H9 (cell line): ENCODE measurements around the gene BTBD17. TPM values are rescaled to one million over a fixed set of nuclear protein-coding genes. Genes with fewer than 3 reads are reported as not detected.

Experiments
- DNase-seq: peaks from one replicate; pipeline ENCODE4 v3.0.0-alpha.2; 2017
- H2AFZ ChIP-seq: one replicate; pipeline ENCODE4 v1.6.1; 2013; ENCODE audit warnings: mild to moderate bottlenecking, low read length, control low read depth, moderate library complexity
- H2AK5ac ChIP-seq: 2 replicates; pipeline ENCODE4 v1.6.1; 2013; ENCODE audit warnings: low read length, control low read depth, mixed read lengths; ENCODE audit not compliant: insufficient read length
- H2BK120ac ChIP-seq: one replicate; pipeline ENCODE4 v1.6.1; 2013; ENCODE audit warnings: low read depth, mild to moderate bottlenecking, low read length, control low read depth, inconsistent platforms; ENCODE audit not compliant: poor library complexity, severe bottlenecking
- H2BK12ac ChIP-seq: 2 replicates; pipeline ENCODE4 v1.6.1; 2013; ENCODE audit warnings: low read length, control low read depth, mixed read lengths, low read depth; ENCODE audit not compliant: insufficient read length
- H2BK15ac ChIP-seq: 2 replicates; pipeline ENCODE4 v1.6.1; 2013; ENCODE audit warnings: low read depth, low read length, control low read depth
- H2BK20ac ChIP-seq: one replicate; pipeline ENCODE4 v1.6.1; 2013; ENCODE audit warnings: low read depth, mild to moderate bottlenecking, low read length, control low read depth, inconsistent platforms; ENCODE audit not compliant: poor library complexity, severe bottlenecking
- H2BK5ac ChIP-seq: 2 replicates; pipeline ENCODE4 v1.6.1; 2013; ENCODE audit warnings: low read length, control low read depth, mixed read lengths; ENCODE audit not compliant: insufficient read length
- H3K14ac ChIP-seq: 2 replicates; pipeline ENCODE4 v1.6.1; 2013; ENCODE audit warnings: low read length, control low read depth; ENCODE audit not compliant: insufficient read depth
- H3K18ac ChIP-seq: 2 replicates; pipeline ENCODE4 v1.6.1; 2013; ENCODE audit warnings: low read depth, mild to moderate bottlenecking, mixed read lengths, low read length, control low read depth; ENCODE audit not compliant: insufficient read length
- H3K23ac ChIP-seq: 2 replicates; pipeline ENCODE4 v1.6.1; 2013; ENCODE audit warnings: low read length, control low read depth, mixed read lengths, low read depth; ENCODE audit not compliant: insufficient read length
- H3K23me2 ChIP-seq: 2 replicates; pipeline ENCODE4 v1.6.1; 2013; ENCODE audit warnings: low read depth, mild to moderate bottlenecking, mixed read lengths, low read length, control low read depth; ENCODE audit not compliant: insufficient read length, poor library complexity, severe bottlenecking
- H3K27ac ChIP-seq: 2 replicates; pipeline ENCODE4 v1.5.1; 2013; ENCODE audit warnings: low read length, control low read depth, mixed read lengths, low read depth; ENCODE audit not compliant: insufficient read length
- H3K27me3 ChIP-seq: 2 replicates; pipeline ENCODE4 v1.6.1; 2013; ENCODE audit warnings: low read length, control low read depth, inconsistent platforms; ENCODE audit not compliant: insufficient read depth
- H3K4ac ChIP-seq: 2 replicates; pipeline ENCODE4 v1.6.1; 2013; ENCODE audit warnings: low read depth, mild to moderate bottlenecking, control low read depth, inconsistent platforms, low read length, moderate library complexity
- H3K4me1 ChIP-seq: 2 replicates; pipeline ENCODE4 v1.6.1; 2013; ENCODE audit warnings: low read length, control low read depth, inconsistent platforms; ENCODE audit not compliant: insufficient read depth
- H3K4me2 ChIP-seq: 2 replicates; pipeline ENCODE4 v1.6.1; 2013; ENCODE audit warnings: low read length, control low read depth, mixed read lengths; ENCODE audit not compliant: insufficient read length, insufficient read depth
- H3K56ac ChIP-seq: 2 replicates; pipeline ENCODE4 v1.6.1; 2013; ENCODE audit warnings: low read depth, mild to moderate bottlenecking, mixed read lengths, low read length, control low read depth; ENCODE audit not compliant: insufficient read length
- H3K79me1 ChIP-seq: 2 replicates; pipeline ENCODE4 v1.6.1; 2013; ENCODE audit warnings: low read depth, mild to moderate bottlenecking, moderate library complexity, low read length, control low read depth, inconsistent platforms; ENCODE audit not compliant: insufficient read depth, poor library complexity, severe bottlenecking
- H3K79me2 ChIP-seq: 2 replicates; pipeline ENCODE4 v1.6.1; 2013; ENCODE audit warnings: low read length, control low read depth, inconsistent platforms; ENCODE audit not compliant: insufficient read depth
- H3K9ac ChIP-seq: 2 replicates; pipeline ENCODE4 v1.6.1; 2013; ENCODE audit warnings: low read length, control low read depth, mixed read lengths; ENCODE audit not compliant: insufficient read length; ENCODE audit errors: extremely low read depth
- H3K9me3 ChIP-seq: one replicate; pipeline ENCODE4 v1.6.1; 2013; ENCODE audit warnings: low read depth, low read length, inconsistent platforms; ENCODE audit not compliant: control insufficient read depth
- H3T11ph ChIP-seq: one replicate; pipeline ENCODE4 v1.6.1; 2013; ENCODE audit warnings: mild to moderate bottlenecking, low read length, control low read depth, inconsistent platforms
- H4K20me1 ChIP-seq: one replicate; pipeline ENCODE4 v1.6.1; 2013; ENCODE audit not compliant: control insufficient read depth, insufficient read length, insufficient read depth
- H4K5ac ChIP-seq: 2 replicates; pipeline ENCODE4 v1.6.1; 2013; ENCODE audit warnings: low read depth, mild to moderate bottlenecking, mixed read lengths, low read length, control low read depth; ENCODE audit not compliant: insufficient read length
- H4K8ac ChIP-seq: replicated peaks from 2 replicates; pipeline ENCODE4 v1.6.1; 2013; ENCODE audit warnings: low read length, control low read depth, mixed read lengths, low read depth; ENCODE audit not compliant: insufficient read length
- H4K91ac ChIP-seq: 2 replicates; pipeline ENCODE4 v1.6.1; 2013; ENCODE audit warnings: low read depth, mild to moderate bottlenecking, moderate library complexity, mixed read lengths, low read length, control low read depth; ENCODE audit not compliant: insufficient read length
- H3K27ac Mint-ChIP-seq, 3 experiments: 2 replicates in 2 of 3; 3 replicates in 1 of 3; pipeline ENCODE4 v1.8.0; 2020 to 2021; ENCODE audit warnings: mixed read lengths in 3 of 3, mild to moderate bottlenecking in 1 of 3, moderate library complexity in 1 of 3
- H3K27me3 Mint-ChIP-seq: 2 replicates; pipeline ENCODE4 v1.8.0; 2021; ENCODE audit warnings: low read depth, mild to moderate bottlenecking, moderate library complexity, mixed read lengths
- H3K36me3 Mint-ChIP-seq, 3 experiments: 2 replicates in 2 of 3; 3 replicates in 1 of 3; pipeline ENCODE4 v1.8.0; 2020 to 2021; ENCODE audit warnings: low read depth in 3 of 3, mixed read lengths in 3 of 3; ENCODE audit not compliant: insufficient read depth in 1 of 3
- H3K4me1 Mint-ChIP-seq, 2 experiments: 2 replicates each; pipeline ENCODE4 v1.8.0; 2020; ENCODE audit warnings: mixed read lengths in 2 of 2
- H3K4me3 Mint-ChIP-seq, 2 experiments: 2 replicates in 1 of 2; 3 replicates in 1 of 2; pipeline ENCODE4 v1.8.0; 2020 to 2021; ENCODE audit warnings: mild to moderate bottlenecking in 2 of 2, mixed read lengths in 2 of 2, moderate library complexity in 1 of 2
- H3K9me3 Mint-ChIP-seq, 2 experiments: 2 replicates in 1 of 2; 3 replicates in 1 of 2; pipeline ENCODE4 v1.8.0; 2020; ENCODE audit warnings: mild to moderate bottlenecking in 2 of 2, mixed read lengths in 2 of 2, moderate library complexity in 1 of 2
- CTCF ChIP-seq: fragments of 200-600 bp; sonication (generic); conservative IDR thresholded peaks from 3 replicates; pipeline ENCODE4 v1.8.0; 2021; ENCODE audit warnings: antibody characterized with exemption, mild to moderate bottlenecking
- WGBS: extraction: QIAGEN DNeasy Blood & Tissue Kit; methylation state at CpG from one replicate; pipeline ENCODE4 v1.1.7; 2013; ENCODE audit warnings: missing lambda C conversion rate, low lambda C conversion rate, mixed read lengths; ENCODE audit not compliant: insufficient read length; ENCODE audit errors: extremely low coverage; 5-methylcytosine and 5-hydroxymethylcytosine counted together
- total RNA-seq: library from RNA; stranded (reverse); gene quantifications from 2 replicates; pipeline ENCODE4 v1.2.1, GENCODE V29; 2021

Gene BTBD17
- total RNA-seq, 1 experiment from 2014 or later: 0.33 TPM

- no peak for DNase-seq
- Histone ChIP-seq H3K18ac (no peak overlapping the region), H2BK5ac (no peak overlapping the region), H3K4ac (no peak overlapping the region), H2BK12ac (no peak overlapping the region), H3K23ac (no peak overlapping the region), H3K27me3 (no peaks in the 10 kb centered on the region), H3K79me1 (no peaks in the 10 kb centered on the region), H3K23me2 (no peaks in the 10 kb centered on the region), H3K9ac (no peak overlapping the region), H2BK20ac (no peak overlapping the region), H3K4me1 (no peaks in the 10 kb centered on the region), H3K56ac (no peak overlapping the region), H3K4me2 (no peak overlapping the region), H3K79me2 (no peaks in the 10 kb centered on the region), H4K8ac (no peak overlapping the region), H2AFZ (no peak overlapping the region), H3K9me3 (no peaks in the 10 kb centered on the region), H3K14ac (no peak overlapping the region), H2BK15ac (no peak overlapping the region), H3T11ph (no peak overlapping the region), H4K20me1 (no peaks in the 10 kb centered on the region), H2AK5ac (no peak overlapping the region), H4K5ac (no peak overlapping the region), H3K27ac (no peak overlapping the region), H2BK120ac (no peak overlapping the region), H4K91ac (no peak overlapping the region)
- TF ChIP-seq CTCF: no peak
- Mint-ChIP-seq H3K36me3 (no peaks in the 10 kb centered on the region), H3K9me3 (no peaks in the 10 kb centered on the region; a peak in 1 of 5 replicates), H3K4me1 (peaks cover 8 to 11% of the 10 kb centered on the region in 2 experiments), H3K27ac (no peak overlapping the region), H3K27me3 (peaks cover 69% of the 10 kb centered on the region), H3K4me3 (no peak overlapping the region; a peak in 1 of 5 replicates)
- WGBS: no CpG with 5 or more reads among the region's 9 CpGs
Measured at GRCh38 chr17:74372426-74372825, 10.8 kb upstream of the BTBD17 start.
